Astrocyte (in vitro differentiated cells and primary cell): ENCODE measurements around the gene BUB1B. TPM values are rescaled to one million over a fixed set of nuclear protein-coding genes. Genes with fewer than 3 reads are reported as not detected.

Source experiments
- DNase-seq: peaks from one replicate; pipeline ENCODE4 v3.0.0-alpha.2; 2010; ENCODE audit warnings: low read depth
- FAIRE-seq: peaks from 2 replicates; lab custom pipeline; 2011; peaks lifted over from hg19 to GRCh38; lab: Jason Lieb, UNC
- H2AFZ ChIP-seq: 2 replicates; pipeline ENCODE4 v1.6.0; 2012; ENCODE audit warnings: low read depth, low read length, inconsistent platforms
- H3K27ac ChIP-seq: 2 replicates; pipeline ENCODE4 v1.5.1; 2011; ENCODE audit warnings: low read depth, low read length, inconsistent platforms
- H3K27me3 ChIP-seq: 2 replicates; pipeline ENCODE4 v1.6.0; 2011; ENCODE audit warnings: low read length, inconsistent platforms; ENCODE audit not compliant: insufficient read depth
- H3K36me3 ChIP-seq: 2 replicates; pipeline ENCODE4 v1.5.1; 2011; ENCODE audit warnings: low read length, inconsistent platforms; ENCODE audit not compliant: insufficient read depth
- H3K4me1 ChIP-seq: 2 replicates; pipeline ENCODE4 v1.5.1; 2011; ENCODE audit warnings: low read length, inconsistent platforms; ENCODE audit not compliant: insufficient read depth
- H3K4me2 ChIP-seq: 2 replicates; pipeline ENCODE4 v1.6.0; 2012; ENCODE audit warnings: low read length, inconsistent platforms
- H3K4me3 ChIP-seq: 2 replicates; pipeline ENCODE4 v1.5.1; 2011; ENCODE audit warnings: low read depth, mild to moderate bottlenecking, low read length, inconsistent platforms; ENCODE audit not compliant: insufficient read depth
- H3K79me2 ChIP-seq: 2 replicates; pipeline ENCODE4 v1.6.0; 2012; ENCODE audit warnings: mild to moderate bottlenecking, low read length, inconsistent platforms; ENCODE audit not compliant: insufficient read depth
- H3K9ac ChIP-seq: 2 replicates; pipeline ENCODE4 v1.6.0; 2012; ENCODE audit warnings: mild to moderate bottlenecking, low read length, inconsistent platforms
- H3K9me3 ChIP-seq: 2 replicates; pipeline ENCODE4 v1.5.1; 2012; ENCODE audit warnings: low read depth, mild to moderate bottlenecking, low read length, inconsistent platforms; ENCODE audit not compliant: insufficient read depth
- H4K20me1 ChIP-seq: 2 replicates; pipeline ENCODE4 v1.6.0; 2012; ENCODE audit warnings: low read length, inconsistent platforms; ENCODE audit not compliant: insufficient read depth
- H3K27ac Mint-ChIP-seq: one replicate; pipeline ENCODE4 v1.8.0; 2021; ENCODE audit warnings: mild to moderate bottlenecking, mixed read lengths; ENCODE audit not compliant: unreplicated experiment
- H3K27me3 Mint-ChIP-seq: one replicate; pipeline ENCODE4 v1.8.0; 2021; ENCODE audit warnings: low read depth, mixed read lengths; ENCODE audit not compliant: unreplicated experiment
- H3K36me3 Mint-ChIP-seq: one replicate; pipeline ENCODE4 v1.8.0; 2021; ENCODE audit warnings: low read depth, mixed read lengths; ENCODE audit not compliant: unreplicated experiment
- H3K4me1 Mint-ChIP-seq: one replicate; pipeline ENCODE4 v1.8.0; 2021; ENCODE audit warnings: low read depth, mixed read lengths; ENCODE audit not compliant: unreplicated experiment
- H3K4me3 Mint-ChIP-seq: one replicate; pipeline ENCODE4 v1.8.0; 2021; ENCODE audit warnings: mild to moderate bottlenecking, moderate library complexity, mixed read lengths; ENCODE audit not compliant: unreplicated experiment
- H3K9me3 Mint-ChIP-seq: one replicate; pipeline ENCODE4 v1.8.0; 2021; ENCODE audit warnings: mild to moderate bottlenecking, mixed read lengths; ENCODE audit not compliant: unreplicated experiment
- CTCF ChIP-seq: IDR thresholded peaks from 2 replicates; pipeline ENCODE4 v1.5.1; 2011; ENCODE audit warnings: low read depth, mild to moderate bottlenecking, inconsistent platforms, low read length, moderate library complexity; ENCODE audit not compliant: insufficient read depth
- EZH2 ChIP-seq: IDR thresholded peaks from 2 replicates; pipeline ENCODE4 v1.6.1; 2012; ENCODE audit warnings: mild to moderate bottlenecking, low read length, inconsistent platforms; ENCODE audit not compliant: insufficient read depth
- total RNA-seq: library from RNA; stranded (reverse); gene quantifications from 2 replicates; pipeline ENCODE4 v1.2.1, GENCODE V29; 2021

BUB1B gene
- total RNA-seq, 1 donor from 2014 or later: 5.2 TPM

GRCh38 chr15:40239693-40240618, 79.1 kb downstream of the BUB1B start:
- Histone ChIP-seq H3K79me2 (no peaks in the 10 kb centered on the region), H2AFZ (no peak overlapping the region), H3K27me3 (peaks cover 3% of the 10 kb centered on the region), H3K9ac (peak overlapping the region; percentile 70), H3K4me1 (peaks cover 11% of the 10 kb centered on the region), H3K4me3 (no peak overlapping the region), H3K4me2 (peak overlapping the region; percentile 90), H3K36me3 (no peaks in the 10 kb centered on the region), H4K20me1 (peaks cover 5% of the 10 kb centered on the region), H3K9me3 (no peaks in the 10 kb centered on the region), H3K27ac (no peak overlapping the region)
- Mint-ChIP-seq H3K9me3 (peaks cover 2% of the 10 kb centered on the region), H3K27ac (no peak overlapping the region), H3K4me3 (peak overlapping the region; percentile 75), H3K36me3 (no peaks in the 10 kb centered on the region), H3K4me1 (peaks cover 18% of the 10 kb centered on the region), H3K27me3 (peaks cover 29% of the 10 kb centered on the region)
- peak; percentile 18 for TF ChIP-seq EZH2
- TF ChIP-seq CTCF: no peak
- DNase-seq (no peak), FAIRE-seq (no peak)

- no peaks in the 10 kb centered on the region for H3K79me2 ChIP-seq
- H3K4me1 ChIP-seq: peaks cover 11% of the 10 kb centered on the region
- Mint-ChIP-seq H3K27ac (no peak overlapping the region), H3K36me3 (no peaks in the 10 kb centered on the region), H3K9me3 (peaks cover 2% of the 10 kb centered on the region), H3K4me3 (no peak overlapping the region), H3K27me3 (peaks cover 29% of the 10 kb centered on the region), H3K4me1 (peaks cover 19% of the 10 kb centered on the region)
- FAIRE-seq (no peak), DNase-seq (no peak)
- H2AFZ ChIP-seq: no peak overlapping the region
- no peak overlapping the region for H3K9ac ChIP-seq
- TF ChIP-seq EZH2 (no peak), CTCF (no peak)
- H3K36me3 ChIP-seq: no peaks in the 10 kb centered on the region
- H3K27ac ChIP-seq: no peak overlapping the region
- no peak overlapping the region for H3K4me2 ChIP-seq
- H3K9me3 ChIP-seq: no peaks in the 10 kb centered on the region
- H3K4me3 ChIP-seq: no peak overlapping the region
- peaks cover 3% of the 10 kb centered on the region for H3K27me3 ChIP-seq
- H4K20me1 ChIP-seq: peaks cover 5% of the 10 kb centered on the region
These were observed 79.9 kb downstream of the BUB1B start for GRCh38 chr15:40240619-40241221.
